ENCODE results near the gene ERC2. TPM values are rescaled to one million over a fixed set of nuclear protein-coding genes. Genes with fewer than 3 reads are reported as not detected.
A peak's percentile ranks its signal among the peaks of the same experiment; 100 is the strongest.

Gene ERC2
- total RNA-seq, 2 experiments from 2014 or later, result not detected

GRCh38 chr3:55571216-55571813 is 897.0 kb downstream of the ERC2 start:
- Histone ChIP-seq H3K4me2 (ENCODE audit: low read length) (no peak overlapping the region), H3K4me1 (ENCODE audit: insufficient read depth, low read length, poor library complexity, severe bottlenecking) (no peaks in the 10 kb centered on the region), H3K79me2 (ENCODE audit: insufficient read depth, low read depth, low read length) (no peaks in the 10 kb centered on the region), H2AFZ (ENCODE audit: low read length) (peak overlapping the region; percentile 33; the same call in 1 of the 2 replicates), H3K9me2 (ENCODE audit: insufficient read depth, low read length) (no peaks in the 10 kb centered on the region), H3K9me3 (ENCODE audit: low read length) (no peaks in the 10 kb centered on the region), H3K27ac (ENCODE audit: low read depth, low read length, poor library complexity, severe bottlenecking) (no peak overlapping the region), H3K4me3 (ENCODE audit: low read depth, low read length, poor library complexity, severe bottlenecking) (no peak overlapping the region), H3K36me3 (ENCODE audit: insufficient read depth, low read length) (no peaks in the 10 kb centered on the region), H4K20me1 (ENCODE audit: insufficient read depth, low read length) (no peaks in the 10 kb centered on the region)
- BruUV-seq (replicated peaks), result no TSS peak
- intact Hi-C loops (cut with micrococcal nuclease; ENCODE audit: unreplicated experiment), result no loop called here
- ChIA-PET POLR2A (interaction anchor here (0.7 kb wide), 1 partner anchor 184 kb away, joined by 3 read pairs; no protein-coding TSS in a partner anchor), CTCF (ENCODE audit: unreplicated experiment) (no interaction called here)
- TF ChIP-seq CTCF (conservative IDR thresholded peaks at IDR 0.05; ENCODE audit: low read length) (no peak), EZH2phosphoT487 (IDR thresholded peaks at IDR 0.05; ENCODE audit: borderline replicate concordance, low read depth, low read length) (no peak)
- DNase-seq (ENCODE audit: low spot score), result no peak

- no peak overlapping the region for H3K4me3 ChIP-seq (ENCODE audit: low read depth, low read length, poor library complexity, severe bottlenecking)
- no peaks in the 10 kb centered on the region for H3K36me3 ChIP-seq (ENCODE audit: insufficient read depth, low read length)
- ChIA-PET POLR2A (interaction anchor here (0.6 kb wide), 1 partner anchor 21 kb away, joined by 9 read pairs; no protein-coding TSS in a partner anchor), CTCF (ENCODE audit: unreplicated experiment) (no interaction called here)
- H3K4me1 ChIP-seq (ENCODE audit: insufficient read depth, low read length, poor library complexity, severe bottlenecking), result no peaks in the 10 kb centered on the region
- H3K27ac ChIP-seq (ENCODE audit: low read depth, low read length, poor library complexity, severe bottlenecking), result no peak overlapping the region
- no peak for TF ChIP-seq EZH2phosphoT487 (IDR thresholded peaks at IDR 0.05; ENCODE audit: borderline replicate concordance, low read depth, low read length)
- no peak for TF ChIP-seq CTCF (conservative IDR thresholded peaks at IDR 0.05; ENCODE audit: low read length)
- BruUV-seq (replicated peaks), result no TSS peak
- H3K4me2 ChIP-seq (ENCODE audit: low read length), result no peak overlapping the region
- intact Hi-C loops (cut with micrococcal nuclease; ENCODE audit: unreplicated experiment), result no loop called here
- no peaks in the 10 kb centered on the region for H3K79me2 ChIP-seq (ENCODE audit: insufficient read depth, low read depth, low read length)
- no peaks in the 10 kb centered on the region for H3K9me2 ChIP-seq (ENCODE audit: insufficient read depth, low read length)
- DNase-seq (ENCODE audit: low spot score), result no peak
- no peaks in the 10 kb centered on the region for H3K9me3 ChIP-seq (ENCODE audit: low read length)
- no peak overlapping the region for H2AFZ ChIP-seq (ENCODE audit: low read length)
- no peaks in the 10 kb centered on the region for H4K20me1 ChIP-seq (ENCODE audit: insufficient read depth, low read length)
Measured at GRCh38 chr3:55570271-55570711, 898.0 kb downstream of the ERC2 start.

- BruUV-seq (replicated peaks), result no TSS peak
- CTCF ChIA-PET (ENCODE audit: unreplicated experiment), result no interaction called here
- no peak overlapping the region for H3K4me2 ChIP-seq (ENCODE audit: low read length)
Measured at GRCh38 chr3:55569033-55569599, 899.2 kb downstream of the ERC2 start.

More at GRCh38 chr3:55569033-55569599, 899.2 kb downstream of the ERC2 start:
- Histone ChIP-seq H2AFZ (ENCODE audit: low read length) (no peak overlapping the region), H3K9me2 (ENCODE audit: insufficient read depth, low read length) (no peaks in the 10 kb centered on the region), H4K20me1 (ENCODE audit: insufficient read depth, low read length) (no peaks in the 10 kb centered on the region), H3K4me1 (ENCODE audit: insufficient read depth, low read length, poor library complexity, severe bottlenecking) (no peaks in the 10 kb centered on the region), H3K79me2 (ENCODE audit: insufficient read depth, low read depth, low read length) (no peaks in the 10 kb centered on the region), H3K9me3 (ENCODE audit: low read length) (no peaks in the 10 kb centered on the region), H3K27ac (ENCODE audit: low read depth, low read length, poor library complexity, severe bottlenecking) (no peak overlapping the region), H3K36me3 (ENCODE audit: insufficient read depth, low read length) (no peaks in the 10 kb centered on the region), H3K4me3 (ENCODE audit: low read depth, low read length, poor library complexity, severe bottlenecking) (no peak overlapping the region)
- no peak for DNase-seq (ENCODE audit: low spot score)
- POLR2A ChIA-PET, result interaction anchor here (0.7 kb wide), 1 partner anchor 22 kb away, joined by 3 read pairs; no protein-coding TSS in a partner anchor
- intact Hi-C loops (cut with micrococcal nuclease; ENCODE audit: unreplicated experiment), result loop anchor here (10.0 kb wide), 1 partner anchor 336 kb away; no protein-coding TSS in a partner anchor
- TF ChIP-seq CTCF (conservative IDR thresholded peaks at IDR 0.05; ENCODE audit: low read length) (no peak), EZH2phosphoT487 (IDR thresholded peaks at IDR 0.05; ENCODE audit: borderline replicate concordance, low read depth, low read length) (no peak)

Measured in OCI-LY7 (cell line).